ENCODE measurements around the gene RAD54L2. TPM values are rescaled to one million over a fixed set of nuclear protein-coding genes. Genes with fewer than 3 reads are reported as not detected.

RAD54L2 gene
- total and polyA plus RNA-seq, 2 donors (not counting 1 experiment from before 2014, with no cell fraction given), result 5.5 to 17.2 TPM

GRCh38 chr3:51568036-51568435, 29.5 kb downstream of the RAD54L2 start:
- TF ChIP-seq EZH2 (IDR thresholded peaks at IDR 0.05; ENCODE audit: low read length, missing control alignments), result no peak
- no peak for TF ChIP-seq CTCF (conservative IDR thresholded peaks at IDR 0.05 in 1 of 2, IDR thresholded peaks at IDR 0.05 in 1 of 2; ENCODE audit: low read depth in 1 of 2, low read length in 2 of 2)
- H2AFZ ChIP-seq (ENCODE audit: low read length), result no peak overlapping the region
- H3K9ac ChIP-seq (ENCODE audit: insufficient read depth, low read length), result no peak overlapping the region
- H3K9me3 ChIP-seq (ENCODE audit: control insufficient read depth, insufficient read depth, low read depth, low read length), result no peaks in the 10 kb centered on the region
- no peaks in the 10 kb centered on the region for H3K4me1 ChIP-seq (ENCODE audit: control insufficient read depth, extremely low read depth, insufficient read depth, low read length)
- no peaks in the 10 kb centered on the region for H3K36me3 ChIP-seq (ENCODE audit: control insufficient read depth, insufficient read depth, low read length)
- no peaks in the 10 kb centered on the region for H3K27me3 ChIP-seq (ENCODE audit: control insufficient read depth, insufficient read depth, low read length)
- no peak for DNase-seq (ENCODE audit: low read depth in 2 of 2)
- H4K20me1 ChIP-seq (ENCODE audit: control insufficient read depth, extremely low read depth, insufficient read depth, low read length), result no peaks in the 10 kb centered on the region
- no peak overlapping the region for H3K4me3 ChIP-seq (replicated peaks in 1 of 4; ENCODE audit: control extremely low read depth in 1 of 4, insufficient read depth in 1 of 4, low read depth in 3 of 4, low read length in 4 of 4)
- H3K4me2 ChIP-seq (ENCODE audit: extremely low read depth, insufficient read depth, low read length), result no peak overlapping the region
- H3K27ac ChIP-seq (ENCODE audit: insufficient read depth, low read length), result no peak overlapping the region
- peaks cover 2% of the 10 kb centered on the region for H3K79me2 ChIP-seq (ENCODE audit: control insufficient read depth, insufficient read depth, low read length)

- H3K27me3 ChIP-seq (ENCODE audit: control insufficient read depth, insufficient read depth, low read length), result no peaks in the 10 kb centered on the region
- peaks cover 2% of the 10 kb centered on the region for H3K79me2 ChIP-seq (ENCODE audit: control insufficient read depth, insufficient read depth, low read length)
- no peak overlapping the region for H3K4me2 ChIP-seq (ENCODE audit: extremely low read depth, insufficient read depth, low read length)
- no peak overlapping the region for H3K4me3 ChIP-seq (replicated peaks in 1 of 4; ENCODE audit: control extremely low read depth in 1 of 4, insufficient read depth in 1 of 4, low read depth in 3 of 4, low read length in 4 of 4)
- H4K20me1 ChIP-seq (ENCODE audit: control insufficient read depth, extremely low read depth, insufficient read depth, low read length), result no peaks in the 10 kb centered on the region
- H3K27ac ChIP-seq (ENCODE audit: insufficient read depth, low read length), result no peak overlapping the region
- no peak for DNase-seq (ENCODE audit: low read depth in 2 of 2)
- TF ChIP-seq CTCF (conservative IDR thresholded peaks at IDR 0.05 in 1 of 2, IDR thresholded peaks at IDR 0.05 in 1 of 2; ENCODE audit: low read depth in 1 of 2, low read length in 2 of 2), result no peak
- TF ChIP-seq EZH2 (IDR thresholded peaks at IDR 0.05; ENCODE audit: low read length, missing control alignments), result no peak
- H2AFZ ChIP-seq (ENCODE audit: low read length), result no peak overlapping the region
- no peak overlapping the region for H3K9ac ChIP-seq (ENCODE audit: insufficient read depth, low read length)
- no peaks in the 10 kb centered on the region for H3K4me1 ChIP-seq (ENCODE audit: control insufficient read depth, extremely low read depth, insufficient read depth, low read length)
- no peaks in the 10 kb centered on the region for H3K9me3 ChIP-seq (ENCODE audit: control insufficient read depth, insufficient read depth, low read depth, low read length)
- H3K36me3 ChIP-seq (ENCODE audit: control insufficient read depth, insufficient read depth, low read length), result no peaks in the 10 kb centered on the region
Observed at GRCh38 chr3:51568996-51569395, 30.5 kb downstream of the RAD54L2 start.

- Histone ChIP-seq H3K4me3 (replicated peaks in 1 of 4; ENCODE audit: control extremely low read depth in 1 of 4, insufficient read depth in 1 of 4, low read depth in 3 of 4, low read length in 4 of 4) (no peak overlapping the region), H3K9me3 (ENCODE audit: control insufficient read depth, insufficient read depth, low read depth, low read length) (no peaks in the 10 kb centered on the region), H3K79me2 (ENCODE audit: control insufficient read depth, insufficient read depth, low read length) (peaks cover 2% of the 10 kb centered on the region), H3K36me3 (ENCODE audit: control insufficient read depth, insufficient read depth, low read length) (no peaks in the 10 kb centered on the region), H2AFZ (ENCODE audit: low read length) (no peak overlapping the region), H4K20me1 (ENCODE audit: control insufficient read depth, extremely low read depth, insufficient read depth, low read length) (no peaks in the 10 kb centered on the region), H3K4me2 (ENCODE audit: extremely low read depth, insufficient read depth, low read length) (no peak overlapping the region), H3K27me3 (ENCODE audit: control insufficient read depth, insufficient read depth, low read length) (no peaks in the 10 kb centered on the region), H3K9ac (ENCODE audit: insufficient read depth, low read length) (no peak overlapping the region), H3K27ac (ENCODE audit: insufficient read depth, low read length) (no peak overlapping the region), H3K4me1 (ENCODE audit: control insufficient read depth, extremely low read depth, insufficient read depth, low read length) (no peaks in the 10 kb centered on the region)
- no peak for DNase-seq (ENCODE audit: low read depth in 2 of 2)
- no peak for TF ChIP-seq CTCF (conservative IDR thresholded peaks at IDR 0.05 in 1 of 2, IDR thresholded peaks at IDR 0.05 in 1 of 2; ENCODE audit: low read depth in 1 of 2, low read length in 2 of 2)
Observed at GRCh38 chr3:51578238-51578637, 39.7 kb downstream of the RAD54L2 start.
